HEK293 (cell line): Measurements from ENCODE around the gene MRC2.

Experiments
- ATF2 ChIP-seq: fragments of 450-650 bp; formaldehyde crosslinking; IDR thresholded peaks from 2 replicates; pipeline ENCODE4 v1.5.1; 2016; ENCODE audit warnings: missing biosample characterization, missing genetic modification characterization, low read depth
- ELK4 ChIP-seq: IDR thresholded peaks from 2 replicates; pipeline ENCODE4 v1.6.1; 2011; ENCODE audit warnings: mild to moderate bottlenecking, low read depth, low read length, borderline replicate concordance
- HIC1 ChIP-seq: fragments of 450-650 bp; formaldehyde crosslinking; IDR thresholded peaks from 2 replicates; pipeline ENCODE4 v1.5.1; 2016; ENCODE audit warnings: missing biosample characterization, missing genetic modification characterization
- INSM2 ChIP-seq: fragments of 450-650 bp; formaldehyde crosslinking; IDR thresholded peaks from 2 replicates; pipeline ENCODE4 v1.5.1; 2016; ENCODE audit warnings: missing biosample characterization, missing genetic modification characterization
- KLF1 ChIP-seq: fragments of 450-650 bp; formaldehyde crosslinking; IDR thresholded peaks from 2 replicates; pipeline ENCODE4 v1.5.1; 2016; ENCODE audit warnings: missing biosample characterization, missing genetic modification characterization
- SP2 ChIP-seq: fragments of 450-650 bp; formaldehyde crosslinking; IDR thresholded peaks from 2 replicates; pipeline ENCODE4 v1.5.1; 2016; ENCODE audit warnings: missing biosample characterization, missing genetic modification characterization
- YY2 ChIP-seq: fragments of 450-650 bp; formaldehyde crosslinking; IDR thresholded peaks from 2 replicates; pipeline ENCODE4 v1.5.1; 2016; ENCODE audit warnings: missing biosample characterization, missing genetic modification characterization
- ZBTB17 ChIP-seq: fragments of 450-650 bp; formaldehyde crosslinking; IDR thresholded peaks from 2 replicates; pipeline ENCODE4 v1.5.1; 2016; ENCODE audit warnings: missing biosample characterization, missing genetic modification characterization
- ZBTB20 ChIP-seq: fragments of 450-650 bp; formaldehyde crosslinking; IDR thresholded peaks from 2 replicates; pipeline ENCODE4 v1.5.1; 2016; ENCODE audit warnings: missing biosample characterization, missing genetic modification characterization
- ZNF121 ChIP-seq: fragments of 450-650 bp; formaldehyde crosslinking; IDR thresholded peaks from 2 replicates; pipeline ENCODE4 v1.5.1; 2016; ENCODE audit warnings: missing biosample characterization, missing genetic modification characterization
- ZNF2 ChIP-seq: fragments of 450-650 bp; formaldehyde crosslinking; IDR thresholded peaks from 2 replicates; pipeline ENCODE4 v1.5.1; 2016; ENCODE audit warnings: missing biosample characterization, missing genetic modification characterization
- ZNF518A ChIP-seq: fragments of 450-650 bp; formaldehyde crosslinking; conservative IDR thresholded peaks from 2 replicates; pipeline ENCODE4 v1.5.1; 2016; ENCODE audit warnings: low read depth, missing biosample characterization, missing genetic modification characterization
- ZNF561 ChIP-seq: fragments of 450-650 bp; IDR thresholded peaks from 2 replicates; pipeline ENCODE4 v1.5.1; 2018; ENCODE audit warnings: missing biosample characterization, missing genetic modification characterization, borderline replicate concordance
- ZNF785 ChIP-seq: fragments of 450-650 bp; formaldehyde crosslinking; IDR thresholded peaks from 2 replicates; pipeline ENCODE4 v1.5.1; 2016; ENCODE audit warnings: missing biosample characterization, missing genetic modification characterization
- ZNF843 ChIP-seq: fragments of 450-650 bp; formaldehyde crosslinking; IDR thresholded peaks from 2 replicates; pipeline ENCODE4 v1.5.1; 2016; ENCODE audit warnings: missing biosample characterization, missing genetic modification characterization
- TF ChIP-seq, protein P1 (sequence below): fragments of 450-650 bp; formaldehyde crosslinking; IDR thresholded peaks from 2 replicates; pipeline ENCODE4 v1.5.1; 2016; ENCODE audit warnings: missing biosample characterization, missing genetic modification characterization
- TF ChIP-seq, protein P2 (sequence below): fragments of 450-650 bp; formaldehyde crosslinking; IDR thresholded peaks from 2 replicates; pipeline ENCODE4 v1.5.1; 2016; ENCODE audit warnings: missing biosample characterization, missing genetic modification characterization

The MRC2 gene

GRCh38 chr17:62627219-62627903 is at the start of gene MRC2 (continued):
- TF ChIP-seq ZBTB17 (tag by site-specific recombination) (peak; percentile 92), ATF2 (tag by site-specific recombination) (no peak), YY2 (tag by site-specific recombination) (no peak), ZNF121 (no peak), ZBTB20 (tag by site-specific recombination) (peak; percentile 82; the same call in 1 of the 2 replicates), ZNF843 (tag by site-specific recombination) (no peak), ZNF561 (tag by site-specific recombination) (peak; percentile 53; the same call in 1 of the 2 replicates), ELK4 (no peak), INSM2 (tag by site-specific recombination) (no peak), HIC1 (no peak; the same call in 1 of the 2 replicates), ZNF518A (tag by site-specific recombination) (no peak), KLF1 (tag by site-specific recombination) (no peak; the same call in 1 of the 2 replicates), SP2 (tag by site-specific recombination) (peak; percentile 82), ZNF2 (tag by site-specific recombination) (no peak), ZNF785 (tag by site-specific recombination) (no peak)
- TF ChIP-seq, protein P1, sequence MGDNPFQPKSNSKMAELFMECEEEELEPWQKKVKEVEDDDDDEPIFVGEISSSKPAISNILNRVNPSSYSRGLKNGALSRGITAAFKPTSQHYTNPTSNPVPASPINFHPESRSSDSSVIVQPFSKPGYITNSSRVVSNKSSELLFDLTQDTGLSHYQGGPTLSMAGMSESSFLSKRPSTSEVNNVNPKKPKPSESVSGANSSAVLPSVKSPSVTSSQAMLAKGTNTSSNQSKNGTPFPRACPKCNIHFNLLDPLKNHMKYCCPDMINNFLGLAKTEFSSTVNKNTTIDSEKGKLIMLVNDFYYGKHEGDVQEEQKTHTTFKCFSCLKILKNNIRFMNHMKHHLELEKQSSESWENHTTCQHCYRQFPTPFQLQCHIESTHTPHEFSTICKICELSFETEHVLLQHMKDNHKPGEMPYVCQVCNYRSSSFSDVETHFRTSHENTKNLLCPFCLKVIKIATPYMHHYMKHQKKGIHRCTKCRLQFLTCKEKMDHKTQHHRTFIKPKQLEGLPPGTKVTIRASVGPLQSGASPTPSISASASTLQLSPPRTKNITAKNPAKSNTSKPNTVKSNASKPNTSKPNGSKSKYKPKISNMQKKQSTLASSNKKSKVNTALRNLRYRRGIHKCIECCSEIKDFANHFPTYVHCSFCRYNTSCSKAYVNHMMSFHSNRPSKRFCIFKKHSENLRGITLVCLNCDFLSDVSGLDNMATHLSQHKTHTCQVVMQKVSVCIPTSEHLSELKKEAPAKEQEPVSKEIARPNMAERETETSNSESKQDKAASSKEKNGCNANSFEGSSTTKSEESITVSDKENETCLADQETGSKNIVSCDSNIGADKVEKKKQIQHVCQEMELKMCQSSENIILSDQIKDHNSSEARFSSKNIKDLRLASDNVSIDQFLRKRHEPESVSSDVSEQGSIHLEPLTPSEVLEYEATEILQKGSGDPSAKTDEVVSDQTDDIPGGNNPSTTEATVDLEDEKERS (tag by site-specific recombination): no peak
- TF ChIP-seq, protein P2, sequence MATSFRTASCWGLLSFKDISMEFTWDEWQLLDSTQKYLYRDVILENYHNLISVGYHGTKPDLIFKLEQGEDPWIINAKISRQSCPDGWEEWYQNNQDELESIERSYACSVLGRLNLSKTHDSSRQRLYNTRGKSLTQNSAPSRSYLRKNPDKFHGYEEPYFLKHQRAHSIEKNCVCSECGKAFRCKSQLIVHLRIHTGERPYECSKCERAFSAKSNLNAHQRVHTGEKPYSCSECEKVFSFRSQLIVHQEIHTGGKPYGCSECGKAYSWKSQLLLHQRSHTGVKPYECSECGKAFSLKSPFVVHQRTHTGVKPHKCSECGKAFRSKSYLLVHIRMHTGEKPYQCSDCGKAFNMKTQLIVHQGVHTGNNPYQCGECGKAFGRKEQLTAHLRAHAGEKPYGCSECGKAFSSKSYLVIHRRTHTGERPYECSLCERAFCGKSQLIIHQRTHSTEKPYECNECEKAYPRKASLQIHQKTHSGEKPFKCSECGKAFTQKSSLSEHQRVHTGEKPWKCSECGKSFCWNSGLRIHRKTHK: no peak
- TF ChIP-seq, all 188 proteins: peak for 37
